Tibial nerve (tissue), 3 donors: Measurements from ENCODE around the gene FNTB.

Source experiments
- CTCF ChIP-seq, 5 experiments: fragments of 200-600 bp in 3 of 5; fragments of 450-650 bp in 2 of 5; sonication (generic) in 3 of 5; IDR thresholded peaks; one replicate each; pipeline ENCODE4 v1.5.1; 2016 to 2019; ENCODE audit warnings: antibody characterized with exemption in 5 of 5, mild to moderate bottlenecking in 3 of 5, moderate library complexity in 2 of 5
- POLR2A ChIP-seq, 2 donors: fragments of 450-650 bp; IDR thresholded peaks; one replicate each; pipeline ENCODE4 v1.6.1; 2017; ENCODE audit warnings: antibody characterized with exemption in 2 of 2, mild to moderate bottlenecking in 2 of 2, moderate library complexity in 2 of 2

GRCh38 chr14:64946310-64947045 lies 40.2 kb upstream of the FNTB start:
- TF ChIP-seq CTCF (IDR thresholded peaks at IDR 0.05) (no peak), POLR2A (IDR thresholded peaks at IDR 0.05) (no peak)
